GM12875 (cell line): Measurements from ENCODE around the gene SPAG4.

Experiments used
- H3K4me3 ChIP-seq: one replicate; pipeline ENCODE4 v1.5.1; 2011; ENCODE audit warnings: low read depth, low read length, control low read depth
- CTCF ChIP-seq: IDR thresholded peaks from 2 replicates; pipeline ENCODE4 v1.5.1; 2011; ENCODE audit warnings: low read depth, mild to moderate bottlenecking, control low read depth, inconsistent platforms, low read length, moderate library complexity, borderline replicate concordance; ENCODE audit not compliant: insufficient read depth

SPAG4 gene

DNA sequence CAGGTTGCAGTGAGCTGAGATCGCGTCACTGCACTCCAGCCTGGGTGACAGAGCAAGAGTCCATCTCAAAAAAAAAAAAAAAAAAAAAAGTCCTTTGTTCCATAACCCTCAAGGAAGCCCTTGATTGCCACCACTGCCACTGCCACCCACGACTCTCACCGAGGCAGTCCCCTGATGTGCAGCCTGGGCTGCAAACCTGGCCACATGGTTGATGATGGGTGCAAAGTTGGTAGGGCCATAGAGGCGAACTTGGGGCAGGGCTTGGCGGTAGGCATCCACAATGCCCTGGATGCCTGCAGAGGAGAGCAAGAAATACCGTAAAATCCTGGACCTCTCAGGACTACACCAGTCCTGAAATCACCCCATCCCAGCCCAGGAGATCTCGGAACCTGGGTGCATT is 11.5 kb downstream of the SPAG4 start:
- no peak overlapping the region for H3K4me3 ChIP-seq
- TF ChIP-seq CTCF: no peak

DNA sequence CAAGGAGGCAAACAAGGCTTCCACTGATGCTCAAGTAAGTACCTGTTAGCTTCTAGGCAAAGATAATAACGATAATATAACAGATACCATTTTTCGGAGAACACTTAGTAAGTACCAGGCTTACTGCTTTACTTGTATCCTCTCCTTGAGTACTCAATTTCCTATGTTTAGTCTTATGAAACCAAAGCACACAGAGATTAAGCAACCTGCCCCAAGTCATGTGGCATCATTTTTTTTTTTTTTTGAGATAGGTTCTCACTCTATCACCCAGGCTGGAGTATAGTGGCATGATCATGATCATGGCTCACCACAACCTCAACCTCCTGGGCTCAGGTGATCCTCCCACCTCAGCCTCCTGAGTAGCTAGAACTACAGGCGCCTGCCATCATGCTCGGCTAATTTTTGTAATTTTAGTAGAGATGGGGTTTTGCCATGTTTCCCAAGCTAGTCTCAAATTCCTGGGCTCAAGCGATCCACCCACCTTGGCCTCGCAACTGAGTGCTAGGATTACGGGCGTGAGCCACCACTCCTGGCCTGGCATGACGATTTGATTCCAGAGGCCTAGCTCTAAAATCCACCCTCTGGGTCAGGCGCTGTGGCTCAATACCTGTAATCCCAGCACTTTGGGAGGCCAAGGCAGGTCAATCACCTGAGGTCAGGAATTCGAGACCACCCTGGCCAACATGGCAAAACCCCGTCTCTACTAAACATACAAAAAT is 14.0 kb downstream of the SPAG4 start:
- no peak for TF ChIP-seq CTCF
- no peak overlapping the region for H3K4me3 ChIP-seq

GRCh38 chr20:35630636-35631035 is 15.0 kb downstream of the SPAG4 start:
- H3K4me3 ChIP-seq: no peak overlapping the region
- no peak for TF ChIP-seq CTCF

- no peak overlapping the region for H3K4me3 ChIP-seq
- TF ChIP-seq CTCF: no peak
These were observed 17.0 kb downstream of the SPAG4 start for GRCh38 chr20:35632539-35633115.

DNA sequence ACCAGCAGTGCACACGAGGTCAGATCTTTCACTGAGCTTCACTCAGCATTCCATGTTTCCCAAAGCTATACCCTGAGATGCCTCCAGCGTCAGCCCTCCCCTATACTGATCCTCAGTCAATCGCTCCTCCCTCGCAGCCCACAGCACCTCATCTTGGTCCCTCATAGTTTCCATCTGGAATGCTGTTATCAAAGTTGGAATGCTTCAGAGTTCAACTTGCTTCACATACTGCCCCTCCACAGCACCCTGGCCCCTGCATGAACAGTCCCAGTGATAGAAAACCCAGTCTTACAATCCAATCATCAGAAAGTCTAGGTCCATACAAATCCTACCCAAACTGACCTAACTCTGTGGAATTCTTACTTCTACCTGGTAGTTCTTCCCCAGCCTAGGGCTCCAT is 20.0 kb downstream of the SPAG4 start:
- no peak overlapping the region for H3K4me3 ChIP-seq
- no peak for TF ChIP-seq CTCF

DNA sequence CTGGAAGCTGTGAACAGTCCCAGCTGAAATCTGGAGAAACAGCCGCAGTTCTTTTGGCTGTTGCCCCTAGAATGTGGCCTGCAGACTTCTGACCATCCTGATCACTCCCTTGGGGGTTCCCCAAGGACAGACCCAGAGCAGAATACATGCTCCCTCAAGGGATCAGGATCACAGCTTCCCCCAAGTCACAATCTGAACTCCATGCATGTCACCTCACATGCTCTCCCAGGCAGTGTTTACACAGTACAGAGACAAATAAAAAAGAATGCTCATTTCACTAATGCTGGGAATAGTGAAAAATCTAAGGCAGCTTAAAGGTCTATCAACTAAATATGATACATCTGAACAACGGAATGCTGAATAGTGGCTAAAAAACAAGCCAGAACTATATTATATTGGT is 20.5 kb downstream of the SPAG4 start:
- no peak for TF ChIP-seq CTCF
- no peak overlapping the region for H3K4me3 ChIP-seq

DNA sequence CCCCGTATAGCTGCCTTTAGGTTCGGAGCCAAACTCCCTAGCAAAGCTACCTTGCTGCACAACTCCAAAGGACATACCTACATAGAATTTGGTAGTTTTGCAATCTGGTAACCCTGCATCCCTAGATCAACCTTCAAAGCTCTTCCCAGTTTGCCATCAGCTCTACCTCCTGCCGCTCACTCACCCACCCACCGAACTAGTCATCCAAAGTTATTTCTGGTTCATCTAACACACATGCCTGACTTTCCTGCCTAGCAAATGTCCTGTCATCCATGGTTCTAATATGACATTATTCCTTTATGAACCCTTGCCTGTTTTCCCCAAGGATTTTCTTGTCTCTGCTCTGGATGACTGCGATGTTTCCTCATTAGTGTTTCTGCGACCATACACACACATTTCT is 21.6 kb downstream of the SPAG4 start:
- TF ChIP-seq CTCF: no peak
- no peak overlapping the region for H3K4me3 ChIP-seq
